ENCODE results near the gene SCAPER. TPM values are rescaled to one million over a fixed set of nuclear protein-coding genes. Genes with fewer than 3 reads are reported as not detected.

The SCAPER gene
- total RNA-seq, 1 experiment from 2014 or later, result 7.4 TPM

- no peaks in the 10 kb centered on the region for H3K9me3 Mint-ChIP-seq
- H3K9ac ChIP-seq (ENCODE audit: extremely low read depth, insufficient read length, low read length), result no peak overlapping the region
- H4K8ac ChIP-seq (replicated peaks; ENCODE audit: insufficient read length, low read depth, low read length), result no peak overlapping the region
- H3K4me3 Mint-ChIP-seq, result no peak overlapping the region
- no peaks in the 10 kb centered on the region for H3K79me1 ChIP-seq (ENCODE audit: insufficient read depth, low read depth, low read length, poor library complexity, severe bottlenecking)
- H3K14ac ChIP-seq (ENCODE audit: insufficient read depth, low read length), result no peak overlapping the region
- no peak overlapping the region for H3K18ac ChIP-seq (ENCODE audit: insufficient read length, low read depth, low read length)
- no peaks in the 10 kb centered on the region for H4K20me1 ChIP-seq (ENCODE audit: control insufficient read depth, insufficient read depth, insufficient read length)
- H3K36me3 Mint-ChIP-seq (ENCODE audit: insufficient read depth in 1 of 3, low read depth in 3 of 3), result no peaks in the 10 kb centered on the region
- H3K4me1 Mint-ChIP-seq, result peaks cover 0 to 3% of the 10 kb centered on the region in 2 experiments; a peak in 1 of 4 replicates
- H2BK120ac ChIP-seq (ENCODE audit: low read depth, low read length, poor library complexity, severe bottlenecking), result no peak overlapping the region
- H2AFZ ChIP-seq (ENCODE audit: low read length), result no peak overlapping the region
- H2BK20ac ChIP-seq (ENCODE audit: low read depth, low read length, poor library complexity, severe bottlenecking), result no peak overlapping the region
- H3K27me3 ChIP-seq (ENCODE audit: insufficient read depth, low read length), result no peaks in the 10 kb centered on the region
- no peak overlapping the region for H2AK5ac ChIP-seq (ENCODE audit: insufficient read length, low read length)
- H2BK5ac ChIP-seq (ENCODE audit: insufficient read length, low read length), result no peak overlapping the region
- no peak for TF ChIP-seq CTCF (conservative IDR thresholded peaks at IDR 0.05)
- H3K4me1 ChIP-seq (ENCODE audit: insufficient read depth, low read length), result no peaks in the 10 kb centered on the region
- DNase-seq, result no peak
- no CpG with 5 or more reads among the region's 5 CpGs for WGBS (ENCODE audit: extremely low coverage, insufficient read length, low lambda C conversion rate)
- peaks cover 29% of the 10 kb centered on the region for H3K27me3 Mint-ChIP-seq (ENCODE audit: low read depth)
- no peak overlapping the region for H3K23ac ChIP-seq (ENCODE audit: insufficient read length, low read depth, low read length)
- H3K23me2 ChIP-seq (ENCODE audit: insufficient read length, low read depth, low read length, poor library complexity, severe bottlenecking), result no peaks in the 10 kb centered on the region
- H4K5ac ChIP-seq (ENCODE audit: insufficient read length, low read depth, low read length), result no peak overlapping the region
- no peak overlapping the region for H3K27ac ChIP-seq (ENCODE audit: insufficient read length, low read depth, low read length)
- no peaks in the 10 kb centered on the region for H3K9me3 ChIP-seq (ENCODE audit: control insufficient read depth, low read depth, low read length)
- no peak overlapping the region for H4K91ac ChIP-seq (ENCODE audit: insufficient read length, low read depth, low read length)
- no peaks in the 10 kb centered on the region for H3K79me2 ChIP-seq (ENCODE audit: insufficient read depth, low read length)
- H2BK15ac ChIP-seq (ENCODE audit: low read depth, low read length), result no peak overlapping the region
- no peak overlapping the region for H2BK12ac ChIP-seq (ENCODE audit: insufficient read length, low read depth, low read length)
- no peak overlapping the region for H3T11ph ChIP-seq (ENCODE audit: low read length)
- H3K56ac ChIP-seq (ENCODE audit: insufficient read length, low read depth, low read length), result no peak overlapping the region
- no peak overlapping the region for H3K4me2 ChIP-seq (ENCODE audit: insufficient read depth, insufficient read length, low read length)
- no peak overlapping the region for H3K27ac Mint-ChIP-seq
- H3K4ac ChIP-seq (ENCODE audit: low read depth, low read length), result no peak overlapping the region
Measured at GRCh38 chr15:76321602-76322001, 583.5 kb downstream of the SCAPER start.

Data from H9 (cell line).